HG03025 (cell line): Measurements from ENCODE around the gene SLC9A6.
"Not testable (repeated sequence)": the region's sequence is repeated elsewhere in the genome, so short reads cannot be mapped to it uniquely, and the experiment has no call there.

Experiments
- ATAC-seq: cut with Tn5 transposase; IDR thresholded peaks from one replicate; pipeline ENCODE4 v1.9.1; 2021; ENCODE audit warnings: mild to moderate bottlenecking, moderate library complexity; ENCODE audit not compliant: unreplicated experiment, low FRiP score

SLC9A6 gene

DNA sequence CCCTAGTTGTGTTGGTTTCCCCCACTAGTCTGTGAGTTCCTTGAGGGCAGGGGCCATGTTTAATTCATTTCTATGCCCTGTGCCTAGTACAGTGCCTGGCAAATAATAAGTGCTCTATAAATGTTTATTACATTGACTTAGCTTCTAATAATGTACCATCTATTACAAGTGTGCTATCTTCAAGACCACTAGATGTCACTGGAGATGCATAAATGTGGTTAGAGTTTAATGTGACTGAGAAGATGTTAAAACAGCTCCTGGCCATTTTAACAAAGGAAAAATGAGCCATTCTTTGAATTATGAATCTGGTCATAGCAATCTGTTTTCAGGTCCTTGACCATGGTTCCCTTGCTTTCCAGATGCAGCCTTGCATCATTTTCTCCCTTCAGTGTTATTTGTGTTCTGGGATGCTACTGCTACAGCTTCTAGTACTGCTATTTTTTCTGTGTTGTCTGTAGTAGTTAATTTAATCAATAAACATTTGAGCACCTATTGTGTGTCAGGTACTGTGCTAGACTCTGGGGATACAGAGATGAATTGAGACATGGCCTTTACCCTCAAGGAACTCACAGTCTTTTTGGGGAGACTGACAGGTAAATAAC lies 43.2 kb downstream of the SLC9A6 start:
- no peak for ATAC-seq

DNA sequence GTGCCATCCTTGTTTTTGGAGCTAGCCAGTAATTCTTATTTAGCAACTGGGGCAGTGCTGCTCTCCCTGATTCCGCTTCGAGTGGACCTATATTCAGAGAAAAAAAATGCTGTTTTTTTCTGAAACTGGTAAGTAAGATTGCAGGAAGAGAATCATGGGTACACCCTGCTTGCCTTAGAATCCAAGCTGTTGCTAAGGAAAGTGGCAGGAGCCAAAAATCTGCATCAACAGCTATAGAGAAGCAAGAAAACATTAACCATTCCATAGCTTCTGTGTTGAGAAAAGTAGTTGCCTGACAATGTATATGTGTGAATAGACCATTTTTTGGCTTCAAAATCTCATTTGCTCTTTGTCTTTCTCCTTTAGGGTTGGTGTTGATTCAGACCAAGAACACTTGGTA lies 44.5 kb downstream of the SLC9A6 start:
- ATAC-seq = no peak

DNA sequence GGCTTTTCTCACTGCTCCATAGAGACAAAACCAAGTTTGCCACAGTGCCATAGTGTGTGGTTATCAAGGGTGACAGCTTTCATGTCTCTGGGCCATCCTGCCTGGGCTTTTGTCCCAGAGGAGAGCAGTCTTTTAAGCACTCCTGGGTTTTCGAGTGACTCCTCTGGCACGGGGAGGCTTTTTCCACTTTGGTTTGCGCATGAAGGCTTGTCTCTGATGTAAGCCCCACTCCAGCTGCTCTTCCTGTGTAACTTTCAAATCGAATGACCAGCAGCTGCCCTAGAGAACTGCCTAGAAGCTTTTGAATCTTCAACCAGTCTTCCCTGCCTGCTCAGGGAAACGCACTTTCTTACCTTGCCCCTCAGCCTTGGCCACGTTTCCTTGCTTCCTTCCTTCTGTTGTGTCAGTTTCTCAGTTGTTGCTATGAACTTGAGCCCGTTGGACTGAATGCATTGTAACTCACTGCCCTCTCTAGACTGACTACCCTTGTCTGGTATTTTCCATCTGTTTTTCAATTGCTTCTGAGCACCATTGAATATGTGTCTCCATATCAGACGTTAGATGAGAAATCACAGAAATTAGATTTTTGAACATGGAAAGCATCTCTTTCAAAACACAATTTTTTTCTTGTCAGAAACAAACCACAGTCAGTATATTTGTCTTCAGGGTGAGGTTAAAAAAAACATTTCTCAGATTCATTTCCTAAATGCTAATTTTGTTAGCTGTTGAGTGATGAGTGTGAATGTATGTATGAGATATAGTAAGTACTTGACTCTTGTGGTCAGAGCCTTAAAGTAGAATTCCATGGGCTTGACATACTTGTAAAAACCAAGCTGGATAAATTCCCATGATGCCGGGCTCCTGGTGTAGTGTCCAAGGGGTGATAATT lies 45.3 kb downstream of the SLC9A6 start:
- no peak for ATAC-seq

DNA sequence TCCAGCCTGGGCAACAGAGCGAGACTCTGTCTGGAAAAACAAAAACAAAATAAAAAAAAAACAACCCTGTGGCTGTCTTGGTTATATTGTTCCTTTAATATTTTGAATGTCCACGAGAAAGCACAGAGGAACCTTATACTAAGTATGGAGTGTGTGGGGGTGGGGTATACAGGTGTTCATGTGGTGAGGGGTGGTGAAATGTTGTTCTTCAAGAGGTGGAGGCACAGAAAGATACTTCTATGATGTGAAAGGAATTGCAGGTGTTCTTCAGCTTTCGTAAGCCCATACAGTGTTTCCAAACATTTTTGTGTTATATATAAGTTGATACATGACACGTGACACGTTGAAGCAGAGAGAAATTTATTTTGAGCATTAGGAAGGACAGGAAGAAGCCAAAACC lies 46.4 kb downstream of the SLC9A6 start:
- ATAC-seq = no peak

DNA sequence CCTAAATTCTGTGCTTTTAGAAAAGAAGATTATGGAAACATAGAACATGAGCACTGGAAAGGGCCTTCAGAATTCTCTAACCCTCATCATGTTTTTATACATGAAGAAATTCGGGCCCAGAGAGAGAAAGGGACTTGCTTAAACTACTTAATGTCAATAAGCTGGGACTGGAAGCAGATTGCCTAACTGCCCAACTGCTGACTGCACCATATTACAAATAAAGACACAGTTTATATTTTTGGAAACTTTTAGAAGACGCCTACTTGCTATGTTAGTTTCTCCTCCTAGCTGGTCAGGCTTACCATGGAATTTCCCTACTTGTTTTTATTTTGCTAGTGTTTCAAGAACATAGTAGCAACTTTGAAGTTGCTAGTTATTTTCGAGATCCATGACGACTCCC lies 47.1 kb downstream of the SLC9A6 start:
- ATAC-seq = no peak

DNA sequence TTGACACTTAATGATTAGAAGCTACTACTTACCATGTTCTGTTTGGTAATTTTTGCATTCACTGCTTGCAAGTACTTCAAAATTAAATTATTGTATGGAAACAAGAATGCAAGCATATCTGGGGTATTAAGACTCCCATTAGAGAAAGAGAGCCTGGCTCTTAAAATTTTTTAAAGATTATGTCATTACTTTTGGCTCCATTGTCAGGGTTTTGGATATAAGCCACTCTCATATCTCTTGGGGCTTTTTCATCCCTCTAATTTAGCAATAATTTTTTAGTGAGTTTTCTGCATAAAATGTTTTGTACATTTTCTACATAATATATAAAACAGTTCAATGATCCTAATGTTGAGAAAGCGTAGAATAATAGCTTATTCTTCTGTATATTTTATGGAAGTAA lies 49.4 kb downstream of the SLC9A6 start:
- no peak for ATAC-seq

DNA sequence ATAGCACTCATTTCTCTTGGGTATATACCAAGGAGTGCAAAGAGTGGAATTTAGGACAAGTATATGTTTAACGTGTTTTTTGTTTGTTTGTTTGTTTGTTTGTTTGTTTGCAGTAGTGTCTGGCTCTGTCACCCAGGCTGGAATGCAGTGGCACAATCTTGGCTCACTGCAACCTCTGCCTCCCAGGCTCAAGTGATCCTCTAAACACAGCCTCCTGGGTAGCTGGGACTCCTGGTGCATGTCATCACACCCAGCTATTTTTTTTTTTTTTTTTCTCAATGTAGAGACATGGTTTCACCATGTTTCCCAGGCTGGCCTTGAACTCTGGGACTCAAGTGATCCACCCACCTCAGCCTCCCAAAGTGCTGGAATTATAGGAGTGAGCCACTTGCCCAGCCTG lies 50.4 kb downstream of the SLC9A6 start:
- ATAC-seq = no peak

DNA sequence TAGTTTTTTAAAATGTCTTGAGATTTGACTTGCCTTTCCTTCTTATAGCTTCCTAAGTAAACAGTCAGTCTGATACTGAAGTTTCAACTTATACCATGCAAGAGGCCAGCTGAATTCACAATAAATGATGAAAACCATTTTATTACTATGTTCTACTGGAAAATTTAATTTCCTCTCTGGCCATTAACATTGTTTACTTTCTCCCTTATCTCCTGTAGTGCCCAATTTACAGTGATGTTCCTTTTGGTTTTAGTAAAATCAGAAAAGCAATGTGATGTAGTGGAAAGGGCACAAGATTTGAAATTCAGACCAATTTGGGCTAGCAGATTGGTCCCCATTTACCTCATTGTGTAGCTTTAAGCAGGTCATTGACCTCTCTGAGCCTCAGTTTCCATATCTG lies 54.2 kb downstream of the SLC9A6 start:
- no peak for ATAC-seq

DNA sequence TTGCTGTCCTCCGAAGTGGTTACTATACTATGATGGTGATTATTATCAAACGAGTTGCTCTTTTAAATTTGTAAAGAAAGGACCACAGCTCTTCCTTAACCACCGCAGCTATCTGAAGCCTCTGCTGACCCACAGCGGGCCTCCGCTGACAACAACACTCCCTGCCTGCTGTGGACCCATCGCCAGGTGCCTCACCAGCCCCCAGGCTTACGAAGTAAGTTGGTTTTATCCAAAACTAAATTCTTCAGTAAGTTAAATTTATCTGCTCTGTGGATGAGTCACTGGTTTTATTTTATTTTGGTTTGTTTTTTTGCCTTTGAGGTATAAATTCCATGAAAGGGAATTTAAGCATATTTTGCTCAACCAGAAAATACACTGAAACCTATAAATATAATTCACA lies 54.7 kb downstream of the SLC9A6 start:
- no peak for ATAC-seq

DNA sequence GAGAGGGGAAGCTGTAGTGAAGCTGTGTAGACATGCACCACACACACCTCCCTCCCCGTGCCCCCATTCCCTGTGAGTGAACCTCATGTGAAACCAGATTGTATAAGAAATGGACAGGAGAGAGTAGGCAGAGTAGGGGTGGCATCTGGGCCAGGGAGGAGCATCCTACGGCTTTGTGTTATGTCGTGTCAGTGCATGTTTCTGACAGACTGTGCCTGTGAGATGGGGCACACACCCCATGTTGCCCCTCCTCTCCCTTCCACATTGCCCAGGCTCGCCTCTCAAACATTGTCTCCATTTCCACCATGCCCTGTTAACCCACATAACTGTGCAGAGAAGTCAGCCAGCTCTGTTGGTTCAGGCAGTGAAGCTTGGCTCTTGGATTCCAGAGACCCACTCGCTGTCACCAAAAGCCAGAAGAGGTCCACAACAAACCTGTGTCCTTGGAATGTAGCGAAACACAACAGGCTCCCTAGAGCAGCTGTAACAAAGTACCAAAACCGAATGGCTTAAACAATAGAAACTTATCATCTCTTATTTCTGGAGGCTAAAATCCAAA lies 56.1 kb downstream of the SLC9A6 start:
- no peak for ATAC-seq

DNA sequence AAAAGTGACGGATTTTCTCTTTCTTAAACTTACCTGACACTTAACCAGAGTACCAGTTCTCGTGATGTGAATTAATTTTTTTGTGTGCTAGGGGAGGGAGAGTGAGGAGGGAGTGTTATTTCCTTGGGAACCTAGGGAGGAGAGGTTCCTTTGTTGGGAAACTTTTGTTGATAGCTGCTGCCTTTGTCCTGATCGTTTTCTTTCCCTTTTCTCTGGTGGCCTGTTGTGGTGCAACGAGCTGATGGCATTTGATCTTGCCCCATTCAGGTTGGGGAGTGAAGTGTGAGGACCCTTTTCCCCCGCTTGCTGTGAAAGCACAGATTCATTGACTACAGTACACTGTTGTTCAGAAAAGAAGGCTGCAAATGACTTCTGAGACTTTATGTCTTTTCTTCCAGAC lies 59.8 kb downstream of the SLC9A6 start:
- no peak for ATAC-seq

DNA sequence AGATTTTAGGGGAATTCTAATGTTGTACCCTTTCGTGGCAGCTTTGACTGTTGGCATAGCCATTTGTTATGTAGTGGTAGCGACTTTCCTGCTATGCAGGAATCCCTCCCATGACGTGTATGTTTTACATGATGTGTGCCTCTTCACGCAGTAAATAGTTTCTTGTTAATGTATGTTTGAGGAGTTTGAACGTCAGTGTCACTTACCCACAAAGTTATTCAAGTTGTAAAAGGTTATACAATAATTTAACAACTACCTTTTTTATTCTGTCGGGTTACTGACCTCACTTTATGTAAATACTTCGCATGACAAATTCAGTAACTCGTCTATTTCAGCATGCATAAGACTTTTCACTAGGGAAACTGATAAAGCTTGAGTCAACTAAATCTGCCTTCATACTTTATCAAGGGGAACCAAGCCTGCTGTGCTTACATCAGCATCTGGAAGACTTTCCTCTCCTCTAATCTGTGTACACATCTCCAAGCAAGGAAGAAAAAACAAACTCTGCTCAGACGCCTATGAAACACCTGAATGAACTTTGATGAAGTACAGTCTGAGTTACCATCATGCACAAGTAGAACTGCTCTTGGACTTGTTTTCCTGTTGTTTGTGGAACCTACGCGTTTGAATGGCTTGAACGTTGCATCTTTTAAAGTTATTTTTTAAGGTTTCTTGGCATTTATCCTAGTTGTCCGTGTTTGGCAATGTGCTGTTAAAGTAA lies 61.2 kb downstream of the SLC9A6 start:
- no peak for ATAC-seq

DNA sequence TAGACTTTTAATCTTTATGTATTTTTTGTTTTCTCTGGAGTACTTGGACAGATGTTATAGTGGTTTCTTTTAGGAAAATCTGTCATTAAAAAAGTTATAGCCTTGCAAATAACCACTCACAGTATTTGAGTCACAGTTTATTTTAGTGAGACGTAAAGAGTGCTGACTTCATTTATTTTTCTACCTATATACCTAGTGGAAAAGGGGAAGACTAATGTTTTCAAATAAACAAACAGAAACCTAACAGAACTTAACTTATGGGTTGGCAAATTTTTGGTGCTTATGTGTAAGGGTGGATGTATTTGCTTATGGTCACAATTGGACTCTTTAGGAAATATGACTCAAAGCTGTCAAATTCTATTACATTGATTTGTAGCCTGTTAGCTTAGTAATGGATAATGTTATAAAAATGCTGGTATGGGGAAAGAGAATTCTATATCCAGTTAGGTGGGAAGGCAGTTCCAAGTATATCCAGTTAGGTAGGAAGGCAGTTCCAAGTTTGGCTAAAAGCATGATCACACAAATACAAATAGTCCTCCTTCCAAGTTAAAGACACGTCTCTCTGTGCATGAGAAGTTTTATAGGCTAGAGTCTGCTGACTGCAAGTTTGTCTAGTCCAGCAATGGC lies 61.9 kb downstream of the SLC9A6 start:
- ATAC-seq = no peak

DNA sequence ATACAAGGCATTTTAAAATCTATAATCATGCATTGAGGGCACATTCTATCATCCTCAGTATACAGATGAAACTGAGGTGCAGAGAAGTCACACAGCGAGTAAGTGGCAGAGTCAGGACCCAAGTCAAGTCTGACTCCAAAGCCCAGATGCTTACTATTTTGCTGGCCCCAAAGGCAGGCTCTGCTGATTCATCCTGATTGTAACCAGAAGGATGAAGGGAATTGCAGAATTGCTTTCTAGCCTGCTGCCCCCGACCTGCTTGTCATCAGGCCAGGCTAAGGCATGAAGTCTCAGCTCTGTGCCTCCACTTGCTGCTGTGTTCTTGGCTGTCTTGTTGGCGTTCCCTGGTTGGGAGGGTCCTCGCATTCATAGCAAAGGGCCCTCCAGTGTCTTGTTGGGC lies 62.7 kb downstream of the SLC9A6 start:
- ATAC-seq = no peak

DNA sequence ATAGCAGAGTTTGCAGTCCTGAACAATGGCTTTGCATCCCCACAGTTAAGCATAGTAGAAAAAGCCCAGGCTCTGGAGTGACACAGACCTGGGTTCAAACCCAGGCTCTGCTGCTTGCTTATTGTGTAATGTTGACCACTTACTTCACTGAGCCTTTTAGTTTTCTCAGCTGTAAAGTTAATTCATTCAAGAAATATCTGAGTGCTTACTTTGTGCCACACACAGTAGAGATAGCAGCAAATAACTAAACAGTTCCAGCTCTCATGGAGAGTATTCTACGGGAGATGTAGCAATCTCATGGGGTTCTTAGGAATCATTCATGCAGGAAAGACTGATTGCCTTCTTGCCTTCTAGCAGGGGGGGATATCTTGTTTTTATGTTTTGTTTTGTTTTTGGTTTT lies 63.2 kb downstream of the SLC9A6 start:
- ATAC-seq = no peak

DNA sequence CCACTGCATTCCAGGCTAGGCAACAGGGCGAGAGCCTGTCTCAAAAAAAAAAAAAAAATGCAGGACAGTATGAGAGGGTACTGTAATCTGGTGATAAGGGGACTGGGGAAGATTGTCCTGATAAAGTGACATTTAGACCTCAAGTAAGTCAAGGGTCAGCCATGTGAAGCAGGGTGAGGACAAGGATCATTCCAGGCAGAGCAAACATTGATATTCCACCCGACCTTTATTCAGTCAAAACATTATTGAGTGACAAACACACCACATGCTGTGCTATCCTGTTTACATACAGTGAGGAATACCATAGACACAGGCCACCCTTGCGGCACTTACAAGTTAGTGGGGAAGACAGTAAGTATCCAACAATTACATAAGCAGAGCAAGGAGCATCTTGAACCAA lies 64.4 kb downstream of the SLC9A6 start:
- no peak for ATAC-seq

DNA sequence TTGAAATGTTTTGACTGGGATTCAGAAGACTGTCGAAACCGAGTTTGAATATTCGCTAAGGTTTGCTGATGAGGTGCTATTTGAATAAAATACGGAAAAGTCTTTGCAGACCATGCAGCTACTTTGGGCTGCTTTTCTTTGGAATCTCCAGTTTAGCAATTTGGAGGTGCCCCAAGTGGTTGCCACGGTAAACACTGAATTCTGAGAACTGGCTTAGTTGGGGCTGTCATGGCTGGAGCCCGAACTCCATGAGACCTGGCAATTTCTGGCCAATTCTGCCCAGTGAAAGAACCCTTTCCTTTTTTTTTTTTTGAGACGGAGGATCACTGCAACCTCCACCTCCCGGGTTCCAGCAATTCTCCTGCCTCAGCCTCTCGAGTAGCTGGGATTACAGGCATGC lies 65.6 kb downstream of the SLC9A6 start:
- not testable (repeated sequence) for ATAC-seq

DNA sequence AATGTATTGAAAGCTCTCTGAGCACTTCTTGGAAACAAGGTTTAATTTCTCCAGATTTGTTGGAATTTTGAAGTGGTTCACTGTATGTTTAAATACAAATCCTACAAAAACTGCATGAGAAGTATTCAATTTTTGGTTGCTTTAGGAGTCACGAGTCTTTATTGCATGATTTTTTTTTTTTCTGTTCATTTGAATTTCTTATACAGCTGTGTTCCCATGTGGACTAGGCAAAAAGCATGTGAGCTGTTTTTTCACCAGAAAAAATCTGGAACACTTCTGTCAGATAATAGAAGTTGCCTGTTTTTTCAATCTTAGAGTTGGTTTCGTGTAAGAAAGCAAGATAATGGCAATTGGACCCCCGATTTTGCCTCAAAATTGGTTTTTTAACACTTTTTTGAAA lies 66.4 kb downstream of the SLC9A6 start:
- ATAC-seq = no peak

DNA sequence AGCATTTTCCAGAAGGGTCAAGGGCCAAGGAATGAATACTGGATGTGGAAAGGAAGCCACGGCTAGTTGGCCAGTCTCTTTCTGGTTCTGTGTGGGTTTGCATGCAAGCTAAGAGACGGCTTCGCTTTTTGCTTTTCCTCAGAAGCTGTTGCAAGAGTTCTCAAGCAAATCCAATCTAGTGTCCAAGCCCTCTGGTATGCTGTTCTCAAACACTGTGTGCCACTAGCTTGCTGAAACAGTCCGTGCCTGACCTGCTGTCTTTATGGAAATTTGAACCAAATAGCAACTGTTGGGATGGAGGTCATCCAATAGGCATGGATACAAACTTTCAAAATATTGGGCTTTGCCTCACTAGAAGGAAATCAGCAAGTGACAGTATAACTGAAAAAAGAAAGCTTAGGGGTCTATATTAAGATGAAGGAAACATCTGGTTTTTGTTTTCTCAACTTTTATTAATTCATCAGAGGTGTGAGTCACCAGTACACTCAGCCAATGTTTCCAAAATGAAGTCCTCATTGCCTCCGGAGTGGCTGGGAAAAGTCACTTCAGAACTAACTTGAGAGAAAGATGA lies 70.5 kb downstream of the SLC9A6 start:
- ATAC-seq = no peak

DNA sequence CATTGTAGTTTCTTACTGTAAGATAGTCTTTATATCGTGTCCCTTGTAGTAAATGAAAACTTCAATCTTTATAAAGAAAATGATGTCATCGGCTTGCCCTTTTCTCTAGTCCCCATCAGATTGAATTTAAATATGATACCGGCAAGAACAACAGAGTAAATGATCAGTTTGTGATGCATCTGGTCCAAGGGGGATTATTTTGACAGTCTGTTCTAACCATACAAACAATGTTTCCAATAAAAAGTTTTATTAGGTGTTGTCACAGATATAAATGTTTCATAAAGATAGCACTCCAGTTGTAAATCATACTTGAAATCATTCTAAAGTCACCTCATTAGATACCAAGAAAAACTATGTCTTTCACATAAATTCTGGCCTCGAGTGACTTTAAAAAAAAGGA lies 72.3 kb downstream of the SLC9A6 start:
- ATAC-seq = no peak

DNA sequence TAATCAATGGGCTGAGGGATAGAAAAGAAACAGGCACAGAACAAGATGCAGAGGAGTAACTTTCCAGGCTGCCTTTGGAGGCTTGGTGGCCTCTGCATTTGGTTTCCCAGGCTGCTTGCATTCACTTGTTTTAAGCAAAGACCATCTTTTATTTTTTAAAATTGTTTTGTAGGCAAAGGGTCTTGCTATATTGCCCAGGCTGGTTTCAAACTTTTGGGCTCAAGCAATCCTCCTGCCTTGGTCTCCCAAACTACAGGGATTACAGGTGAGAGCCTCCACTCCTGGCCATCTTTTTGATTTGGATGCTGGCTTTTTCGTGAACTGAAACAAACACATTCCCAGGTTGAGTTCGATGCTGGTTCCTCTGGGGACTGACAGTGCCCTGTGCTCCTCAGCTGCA lies 74.1 kb downstream of the SLC9A6 start:
- ATAC-seq = no peak
